ENCODE results near the gene TVP23B. TPM values are rescaled to one million over a fixed set of nuclear protein-coding genes. Genes with fewer than 3 reads are reported as not detected.

TVP23B gene
- total RNA-seq = 42.7 and 44.2 TPM in 2 replicates

DNA sequence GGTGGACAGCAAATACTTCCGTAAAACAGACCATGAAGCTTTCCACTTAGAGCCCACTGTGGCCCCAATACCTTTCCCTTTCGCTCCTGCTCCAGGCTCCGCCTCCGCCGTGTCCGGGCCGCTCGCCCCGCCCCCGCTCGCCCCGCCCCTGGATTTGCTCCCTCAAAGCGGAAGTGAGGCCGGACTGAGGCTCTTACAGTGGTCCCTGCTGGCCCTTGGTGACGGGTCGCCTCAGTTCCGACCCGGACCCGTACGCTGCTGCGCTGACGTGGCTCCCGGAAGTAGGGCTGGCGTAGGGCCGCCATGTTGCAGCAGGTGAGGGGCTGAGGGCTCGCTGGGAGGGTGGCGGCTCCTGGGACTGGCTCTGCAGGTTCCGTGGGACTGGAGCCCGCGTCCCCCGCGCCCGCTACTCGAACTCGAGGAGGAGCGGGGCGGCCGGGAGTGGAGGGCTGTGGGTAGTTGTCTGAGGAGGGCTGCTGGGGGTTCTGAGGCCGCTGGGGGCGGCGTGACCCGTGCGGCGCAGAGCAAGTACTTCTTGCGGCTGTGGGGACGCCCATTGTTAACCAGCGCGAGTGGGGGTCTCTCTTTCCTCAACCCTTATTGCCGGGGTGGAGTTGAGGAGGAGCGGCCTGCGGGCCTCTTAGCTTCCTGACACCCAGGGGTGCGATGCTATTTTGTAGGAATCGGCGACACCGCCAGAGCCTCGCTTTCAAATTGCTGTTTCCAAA lies at the start of gene TVP23B:
TVP23B (plus strand) TSS at position 193 of the 728 bp plus-strand sequence; CDS start at position 304, 111 bp downstream.

GRCh38 chr17:18743699-18744421 lies 37.1 kb upstream of the TVP23B start, which contains the start of gene FBXW10:
FBXW10 (plus strand) TSS chr17:18744054; CDS start chr17:18744245, 191 bp downstream.

Other genes with a start within 250 kb of the TVP23B start
- gene TBC1D28, start 136.8 kb upstream of the TVP23B start, total RNA-seq = not detected in 2 replicates
- gene FOXO3B, start 98.9 kb upstream of the TVP23B start, total RNA-seq = 2.8 and 5.9 TPM in 2 replicates
- gene FBXW10, start 37.1 kb upstream of the TVP23B start, total RNA-seq = 0.09 TPM in 1 of 2 replicates, not detected in the other
- gene PRPSAP2, start 76.9 kb downstream of the TVP23B start, total RNA-seq = 30.9 and 34.6 TPM in 2 replicates
- 0.05 TPM in 1 of 2 replicates, not detected in the other for gene SLC5A10, start 171.0 kb downstream of the TVP23B start, total RNA-seq
- gene FAM83G, start 223.6 kb downstream of the TVP23B start, total RNA-seq = 48.5 and 61.9 TPM in 2 replicates

All from airway epithelial cell (primary cell).